HG03571 (cell line): ENCODE data around the gene SAFB2.

Experiments used
- ATAC-seq: cut with Tn5 transposase; IDR thresholded peaks from one replicate; pipeline ENCODE4 v1.9.1; 2021; ENCODE audit not compliant: unreplicated experiment

SAFB2 gene

DNA sequence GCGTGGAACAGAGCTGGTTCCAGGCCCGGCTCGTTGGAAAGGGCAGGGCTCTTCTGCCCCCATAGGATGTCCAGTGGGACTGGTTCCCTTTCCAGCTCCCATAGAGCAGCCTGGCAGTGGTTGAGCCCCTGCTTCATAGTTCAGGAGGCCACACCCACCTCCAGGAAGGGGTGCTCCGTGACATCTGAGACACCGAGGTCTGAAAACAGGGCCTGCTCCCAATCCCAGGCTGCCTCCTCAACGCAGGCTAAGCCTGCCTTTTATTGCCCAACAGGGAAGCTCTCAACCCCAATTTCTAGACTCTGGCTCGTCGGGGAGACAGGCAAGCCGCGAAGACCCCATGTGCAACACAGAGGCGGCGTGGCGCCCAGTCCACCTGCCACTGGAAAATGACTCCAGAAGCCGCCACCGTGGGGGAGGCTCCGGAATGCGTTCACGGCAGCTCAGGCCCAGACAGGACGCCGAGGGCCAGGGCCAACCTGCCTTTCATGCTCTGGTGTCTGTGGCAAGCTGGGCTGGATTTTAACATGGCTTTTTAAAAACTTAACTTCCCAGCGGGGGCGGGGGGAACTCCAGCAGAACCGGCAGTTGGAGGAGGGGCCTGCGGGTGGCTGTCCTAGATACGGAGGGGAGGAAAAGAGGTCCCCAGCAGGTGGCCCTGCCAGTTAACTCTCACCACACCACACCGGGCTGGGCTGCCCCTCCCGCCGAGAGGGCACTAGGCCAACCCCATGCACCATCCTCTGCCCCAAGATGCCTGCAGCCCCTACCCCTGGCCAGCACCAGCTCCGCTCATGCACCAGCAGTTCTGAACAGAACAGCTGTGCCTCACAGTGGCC is 36.9 kb downstream of the SAFB2 start:
- ATAC-seq = no peak

DNA sequence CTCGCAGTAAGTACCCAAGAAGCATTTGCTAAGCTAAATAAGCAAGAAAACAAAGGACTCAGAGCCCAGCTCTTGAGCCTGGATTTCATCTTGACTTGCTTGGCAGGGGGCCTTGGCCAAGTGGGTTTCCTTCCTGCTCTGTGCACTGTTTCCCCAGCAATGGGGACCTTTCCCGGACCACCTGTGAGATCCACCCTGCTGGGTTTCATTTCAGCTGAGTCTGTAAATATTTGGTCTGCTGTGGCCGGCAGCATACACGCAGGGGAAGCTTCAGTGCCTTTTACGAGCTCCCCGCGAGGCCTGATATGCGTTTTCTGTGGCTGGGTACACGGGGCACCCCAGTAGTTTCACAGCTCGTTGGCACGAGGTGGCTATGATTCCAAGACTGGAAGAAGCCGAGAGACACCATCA is 42.4 kb downstream of the SAFB2 start:
- ATAC-seq = no peak

DNA sequence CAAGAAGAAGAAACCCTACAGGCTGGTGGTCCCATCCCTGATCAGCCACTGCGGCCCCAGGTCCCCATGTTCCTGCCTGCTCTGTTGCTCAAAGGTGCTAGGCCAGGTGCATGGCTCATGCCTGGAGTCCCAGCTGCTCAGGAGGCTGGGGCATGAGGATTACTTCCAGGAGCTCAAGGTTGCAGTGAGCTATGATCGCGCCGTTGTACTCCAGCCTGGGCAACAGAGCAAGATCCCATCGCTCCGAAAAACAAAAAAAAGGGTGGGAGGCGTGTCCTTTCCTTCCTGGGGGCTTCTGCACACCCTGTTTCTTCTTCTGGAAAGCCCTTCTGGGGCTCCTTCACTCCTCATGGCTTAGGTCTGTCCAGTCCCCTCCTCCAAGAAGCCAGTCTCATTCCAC is 42.9 kb downstream of the SAFB2 start:
- ATAC-seq = no peak

DNA sequence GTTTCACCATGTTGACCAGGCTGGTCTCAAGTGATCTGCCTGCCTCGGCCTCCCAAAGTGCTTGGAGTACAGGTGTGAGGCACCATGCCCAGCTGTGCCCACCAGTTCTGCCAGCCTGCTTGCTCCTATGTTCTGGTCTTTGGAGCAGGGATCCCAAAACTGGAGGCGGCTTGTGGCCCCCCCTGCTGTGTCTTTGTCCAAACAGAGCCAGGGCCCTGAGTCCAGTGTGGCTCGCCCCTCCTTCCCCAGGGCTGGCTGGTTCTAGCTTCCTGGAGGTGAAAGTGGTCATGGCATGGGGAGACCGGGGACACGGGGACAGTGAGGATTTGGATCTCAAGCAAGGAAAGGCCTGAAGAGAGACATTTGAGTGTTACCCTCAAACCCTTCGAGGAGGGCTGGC is 43.3 kb downstream of the SAFB2 start:
- ATAC-seq = no peak

DNA sequence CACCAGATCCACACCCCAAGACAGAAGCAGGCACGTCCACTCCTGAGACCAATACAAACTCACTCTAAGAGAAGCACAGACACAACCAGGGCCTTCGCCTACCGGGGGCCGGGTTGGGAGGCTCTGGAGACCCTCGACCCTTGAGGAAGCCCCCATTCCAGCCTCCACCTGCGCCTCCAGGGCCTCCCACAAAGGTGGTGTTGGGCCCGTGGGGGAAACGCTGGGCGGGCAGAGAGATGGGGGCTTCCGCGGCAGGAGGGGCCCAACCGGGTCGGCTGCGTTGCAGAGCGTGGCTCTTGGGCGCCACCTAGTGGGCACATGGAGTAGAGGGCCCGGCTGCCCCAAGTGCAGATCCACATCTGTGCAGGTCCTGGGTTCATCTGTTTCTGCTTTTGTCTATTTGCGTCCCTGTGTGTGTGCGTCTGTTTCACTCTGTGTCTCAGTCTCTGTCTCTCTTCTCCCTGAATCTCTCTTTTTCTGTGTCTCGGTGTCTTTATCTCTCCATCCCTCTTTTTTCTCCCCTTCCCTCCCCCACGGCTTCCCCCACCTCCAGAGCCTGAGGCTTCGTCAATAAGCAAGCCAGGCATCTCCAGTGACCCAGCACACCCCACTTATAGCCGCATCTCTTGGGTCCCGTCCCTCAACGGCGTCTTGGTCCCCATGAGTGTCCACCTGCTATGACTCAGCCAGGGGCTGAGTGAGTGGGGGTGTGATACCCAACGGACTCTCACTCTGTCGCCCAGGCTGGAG is 44.3 kb downstream of the SAFB2 start:
- ATAC-seq = no peak

DNA sequence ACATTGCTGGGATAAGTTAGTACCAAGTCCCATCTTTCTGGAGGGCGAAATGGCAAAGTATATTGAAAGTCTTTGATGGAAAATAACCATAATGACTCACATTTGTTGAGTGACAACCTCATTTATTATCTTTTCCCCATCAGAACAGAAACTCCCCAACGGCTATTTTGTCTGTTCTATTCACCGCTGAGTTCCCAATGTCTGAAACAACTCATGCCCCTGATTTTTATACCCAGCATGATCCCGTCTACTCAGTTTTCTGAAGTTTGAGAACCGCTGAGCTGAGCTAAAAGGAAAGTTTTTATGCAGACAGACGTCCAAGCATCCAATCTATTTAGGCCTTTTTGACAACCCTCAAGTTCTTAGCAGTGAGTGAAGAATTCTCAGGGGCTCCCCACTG is 47.0 kb downstream of the SAFB2 start:
- ATAC-seq = no peak

DNA sequence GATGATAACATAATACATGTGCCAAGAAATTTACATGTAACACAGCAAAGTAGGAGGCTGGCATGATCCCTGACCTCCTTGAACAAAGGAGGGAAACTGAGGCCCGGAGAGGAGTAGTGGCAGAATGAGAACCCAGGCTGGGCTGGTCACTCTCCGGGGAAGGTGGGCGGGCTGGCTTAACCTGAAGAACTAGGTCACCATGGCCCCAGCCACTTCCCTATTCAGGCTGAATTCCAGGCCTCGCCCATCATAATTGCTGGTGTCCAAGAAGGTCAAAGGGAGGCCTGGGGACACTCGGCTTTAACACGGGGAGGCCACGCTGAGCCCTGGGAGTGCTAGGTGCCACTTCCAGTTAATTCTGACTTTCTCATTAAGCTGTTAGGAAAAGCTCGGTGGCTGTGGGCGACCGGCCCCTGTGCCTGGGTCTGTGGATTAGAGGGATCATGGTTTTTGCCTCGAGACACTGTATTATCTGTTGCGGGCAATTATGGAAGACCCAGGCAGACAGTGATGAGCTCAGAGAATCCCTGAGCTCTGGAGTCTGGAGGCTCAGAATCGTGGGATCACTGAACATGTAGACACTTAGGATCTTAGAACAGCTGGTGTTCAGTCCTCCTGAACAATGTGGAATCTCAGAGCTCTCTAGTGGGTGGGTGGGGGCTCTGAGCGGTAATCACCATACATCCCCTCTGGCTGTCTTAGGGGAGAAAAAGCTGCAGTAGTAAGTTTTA is 49.9 kb downstream of the SAFB2 start:
- ATAC-seq = no peak

DNA sequence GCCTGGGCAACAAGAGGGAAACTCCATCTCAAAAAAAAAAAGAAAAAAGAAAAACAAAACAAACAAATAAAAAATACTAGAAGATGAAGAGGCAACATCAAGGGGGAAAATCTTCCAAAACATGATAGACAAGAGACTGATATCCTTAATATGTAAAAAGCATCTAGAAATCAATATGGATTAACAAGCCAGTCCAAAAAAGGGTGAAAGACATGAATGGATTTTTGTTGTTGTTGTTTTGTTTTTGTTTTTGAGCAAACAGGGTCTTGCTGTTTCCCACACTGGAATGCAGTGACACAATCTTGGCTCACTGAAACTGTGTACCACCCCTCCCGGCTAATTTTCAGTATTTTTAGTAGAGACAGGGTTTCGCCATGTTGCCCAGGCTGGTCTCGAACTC is 50.8 kb downstream of the SAFB2 start:
- ATAC-seq = no peak

DNA sequence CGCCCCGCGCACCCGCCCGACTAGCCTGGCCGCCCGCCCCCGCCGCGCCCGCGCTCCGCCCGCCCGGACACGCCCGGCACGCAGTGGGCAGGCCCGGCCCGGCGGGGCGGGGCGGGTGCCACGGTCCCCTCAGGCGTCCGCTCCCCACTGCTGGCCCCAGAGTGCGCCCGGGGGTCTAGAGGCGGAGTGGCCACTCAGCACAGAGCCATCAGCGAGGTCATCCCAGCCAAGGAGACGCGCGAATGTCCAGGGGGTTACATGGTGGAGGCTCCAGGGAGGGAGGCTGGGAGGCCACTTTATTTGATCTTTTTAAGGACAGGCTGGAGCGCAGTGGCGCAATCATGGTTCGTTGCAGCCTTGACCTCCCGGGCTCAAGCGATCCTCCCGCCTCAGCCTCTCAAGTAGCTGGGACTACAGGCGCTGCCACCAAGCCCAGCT is 54.6 kb downstream of the SAFB2 start:
- ATAC-seq = no peak

DNA sequence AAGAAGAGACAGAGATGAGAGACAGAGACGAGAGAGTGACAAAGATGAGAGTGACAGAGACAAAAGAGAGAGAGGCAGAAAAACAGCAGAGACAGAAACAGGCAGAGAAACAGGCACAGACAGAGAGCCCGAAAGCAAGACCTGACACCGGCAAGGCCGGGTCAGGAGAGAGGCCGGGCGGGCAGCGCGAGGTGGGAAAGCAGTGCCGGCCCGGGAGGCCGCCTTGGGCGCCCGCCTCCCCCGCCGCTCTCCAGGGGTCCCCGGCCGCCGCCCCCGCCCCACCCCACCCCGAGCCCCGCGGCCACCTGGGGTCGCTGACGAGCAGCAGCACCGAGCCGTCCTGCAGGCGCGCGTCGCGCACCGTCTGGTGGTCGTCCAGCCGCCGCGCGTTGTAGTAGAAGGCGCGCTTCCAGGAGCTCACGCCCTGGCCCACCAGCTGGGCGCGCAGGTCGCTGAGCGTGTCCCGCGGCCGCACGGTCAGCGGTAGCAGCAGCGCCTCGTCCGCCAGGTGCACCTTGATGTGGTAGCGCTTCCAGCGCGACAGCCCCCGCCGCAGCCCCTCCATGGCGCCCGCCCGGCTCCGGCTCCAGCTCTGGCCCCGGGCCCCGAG is 55.1 kb downstream of the SAFB2 start, which contains the start of gene TINCR:
TSS of gene TINCR (minus strand) at position 594 of the 610 bp plus-strand sequence.
- ATAC-seq = no peak

DNA sequence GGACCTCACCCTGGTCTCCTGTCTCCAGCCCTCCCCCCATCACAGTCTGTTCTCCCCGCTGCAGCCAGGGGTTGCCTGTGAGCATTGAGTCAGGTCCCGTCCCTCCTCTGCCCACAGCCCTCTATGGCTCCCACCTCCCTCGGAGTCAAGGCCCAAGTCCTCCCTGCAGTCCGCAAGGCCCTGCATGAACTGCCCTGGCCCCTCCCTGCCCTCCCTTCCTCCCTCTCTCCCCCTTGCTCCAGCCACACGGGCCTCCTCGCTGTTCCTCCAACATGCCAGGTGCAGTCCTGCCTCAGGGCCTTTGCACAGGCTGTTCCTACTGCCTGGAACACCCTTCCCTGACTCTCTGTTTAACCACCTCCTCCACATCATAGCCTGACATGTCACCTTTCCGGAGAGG is 57.6 kb downstream of the SAFB2 start:
- ATAC-seq = no peak

DNA sequence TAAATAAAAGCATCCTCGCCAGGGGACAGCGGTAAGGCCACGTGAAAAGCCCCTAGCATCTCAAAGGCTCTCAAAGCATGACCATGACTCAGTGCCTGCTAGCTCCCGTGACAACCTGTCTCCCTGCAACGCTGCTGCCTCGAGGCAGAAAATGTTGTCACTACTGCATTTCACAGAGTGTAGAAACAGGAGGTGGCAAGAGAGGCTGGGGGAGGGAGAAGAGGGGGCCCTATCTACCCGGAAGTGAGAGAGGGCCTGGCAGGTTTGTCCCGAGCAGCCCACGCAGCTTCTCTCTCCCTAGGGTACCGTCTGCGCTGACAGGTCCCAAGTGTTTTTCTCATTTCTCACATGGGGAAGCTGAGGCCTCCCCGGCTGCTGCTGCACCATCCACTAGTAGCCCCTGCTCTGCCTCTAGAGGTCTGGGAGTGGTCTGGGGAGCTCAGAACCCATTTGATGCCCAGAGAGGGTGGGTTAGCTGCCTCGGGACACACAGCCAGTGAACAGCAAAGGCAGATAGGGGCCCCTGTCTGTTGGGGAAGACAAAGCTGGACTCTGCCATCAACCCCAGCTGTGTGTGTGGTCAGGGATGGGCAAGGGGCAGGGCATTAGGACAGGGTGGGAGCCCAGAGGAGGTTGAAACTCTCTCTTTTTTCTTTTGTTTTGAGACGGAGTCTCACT is 58.5 kb downstream of the SAFB2 start:
- ATAC-seq = no peak

DNA sequence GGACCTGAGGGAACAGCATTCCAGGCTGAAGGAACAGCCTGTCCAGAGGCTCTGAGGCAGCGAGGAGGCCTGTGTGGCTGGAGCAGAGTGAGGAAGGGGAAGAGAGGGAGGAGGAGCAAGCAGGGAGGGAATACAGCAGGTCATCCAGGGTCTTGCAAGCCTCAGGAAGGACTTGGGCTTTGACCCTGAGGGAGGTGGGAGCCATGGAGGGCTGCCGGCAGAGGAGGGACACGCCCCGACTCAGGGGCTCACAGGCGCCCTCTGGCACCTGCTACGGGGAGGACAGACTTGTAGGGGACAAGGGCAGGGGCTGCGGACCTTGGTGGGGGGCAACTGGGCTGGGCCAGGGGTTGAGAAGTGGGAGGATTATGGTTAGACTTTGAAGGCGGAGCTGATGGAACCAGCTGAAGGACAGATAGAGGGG is 59.6 kb downstream of the SAFB2 start:
- ATAC-seq = no peak

DNA sequence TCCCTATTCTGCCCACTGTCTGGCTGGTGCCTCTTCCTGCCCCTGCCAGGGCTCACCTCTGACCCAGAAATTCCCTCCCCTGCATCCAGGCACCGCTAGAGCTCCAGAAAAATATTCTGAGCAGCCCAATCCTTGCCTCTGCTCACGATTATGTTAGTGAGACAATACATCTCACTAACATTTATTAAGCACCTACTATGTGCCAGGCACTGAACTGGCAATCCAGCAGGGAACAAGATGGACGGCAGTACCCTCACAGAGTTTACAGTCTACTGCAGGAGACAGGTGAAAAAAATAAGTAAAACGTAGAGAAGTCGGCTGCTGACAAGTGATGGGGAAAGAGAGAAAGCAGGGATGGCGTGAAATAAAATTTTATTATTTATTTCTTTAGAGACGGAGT is 60.3 kb downstream of the SAFB2 start:
- no peak for ATAC-seq

DNA sequence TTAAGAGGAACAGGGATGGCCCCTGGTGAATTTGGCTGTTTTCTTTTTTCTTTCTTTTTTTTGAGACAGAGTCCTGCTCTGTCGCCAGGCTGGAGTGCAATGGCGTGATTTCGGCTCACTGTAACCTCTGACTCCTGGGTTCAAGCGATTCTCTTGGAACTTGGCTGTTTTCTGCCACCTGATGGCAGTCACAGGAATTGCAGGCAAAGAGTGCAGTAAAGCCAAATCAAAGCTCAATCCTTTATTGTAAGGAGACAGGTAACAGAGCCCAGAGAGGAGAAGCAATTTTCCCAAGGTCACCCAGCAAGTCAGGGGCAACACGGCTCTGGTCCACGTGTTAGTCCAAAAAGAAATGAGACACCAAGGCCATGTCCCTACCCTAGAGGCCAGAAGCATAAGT is 61.0 kb downstream of the SAFB2 start:
- no peak for ATAC-seq

DNA sequence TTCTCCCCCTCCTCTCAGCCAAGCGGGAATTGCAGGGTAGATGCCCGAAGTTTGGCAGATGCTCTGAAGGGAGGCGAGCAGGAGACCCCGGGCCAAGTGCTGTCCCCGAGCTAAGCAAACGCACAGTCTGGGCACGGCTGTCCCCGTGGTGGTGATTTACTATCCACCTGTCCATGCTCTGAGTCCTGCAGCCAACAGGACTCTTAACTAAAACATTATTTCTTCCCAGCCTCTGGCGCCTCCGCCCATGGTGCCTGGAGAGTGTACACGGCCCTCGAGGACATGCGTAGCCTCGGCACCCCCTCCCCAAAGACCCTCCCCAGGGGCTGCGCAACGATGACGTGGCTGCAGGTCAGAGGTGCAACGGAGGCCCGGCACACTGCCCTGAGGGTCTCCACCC is 62.4 kb downstream of the SAFB2 start:
- no peak for ATAC-seq

DNA sequence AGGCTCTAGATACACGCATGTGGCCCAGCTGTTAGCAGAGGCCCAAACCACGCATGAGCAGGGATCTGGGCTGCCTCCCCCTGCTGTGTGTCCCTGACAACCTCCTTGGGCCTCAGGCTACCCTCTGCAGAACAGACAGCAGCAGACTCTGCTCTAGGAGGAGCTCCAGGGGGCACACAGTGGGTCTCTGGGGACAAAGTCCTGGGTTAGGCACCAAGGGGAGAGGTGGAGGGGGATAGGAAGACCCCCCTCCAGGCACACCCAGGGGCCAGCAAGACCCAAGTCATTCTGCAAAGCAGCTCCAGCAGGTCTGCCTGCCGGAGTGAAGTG is 62.8 kb downstream of the SAFB2 start:
- ATAC-seq = no peak

DNA sequence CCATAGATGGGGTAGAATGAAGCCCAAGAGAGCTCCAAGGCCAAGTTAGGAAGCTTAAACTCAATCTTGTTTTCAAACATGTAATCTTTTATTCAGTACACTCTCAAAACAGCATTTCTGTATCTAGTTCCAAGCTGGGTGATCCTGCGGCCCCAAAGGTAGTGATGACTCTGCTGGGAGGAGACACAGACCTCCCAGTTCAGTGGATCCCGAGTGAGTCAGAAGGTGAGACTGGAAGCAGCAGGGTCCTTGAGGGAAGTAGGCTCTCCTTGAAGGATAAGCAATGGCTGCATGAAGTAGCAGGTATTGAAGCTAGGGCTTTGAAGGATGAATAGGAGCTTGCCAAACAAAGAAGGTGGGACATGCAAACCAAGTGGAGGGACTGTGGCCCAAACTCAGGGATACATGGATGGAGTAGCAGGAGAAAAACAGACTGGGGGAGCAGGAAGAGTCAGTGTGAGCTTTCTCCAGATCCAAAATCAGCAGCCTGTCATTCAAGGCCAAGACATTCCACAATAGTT is 64.4 kb downstream of the SAFB2 start:
- ATAC-seq = no peak

DNA sequence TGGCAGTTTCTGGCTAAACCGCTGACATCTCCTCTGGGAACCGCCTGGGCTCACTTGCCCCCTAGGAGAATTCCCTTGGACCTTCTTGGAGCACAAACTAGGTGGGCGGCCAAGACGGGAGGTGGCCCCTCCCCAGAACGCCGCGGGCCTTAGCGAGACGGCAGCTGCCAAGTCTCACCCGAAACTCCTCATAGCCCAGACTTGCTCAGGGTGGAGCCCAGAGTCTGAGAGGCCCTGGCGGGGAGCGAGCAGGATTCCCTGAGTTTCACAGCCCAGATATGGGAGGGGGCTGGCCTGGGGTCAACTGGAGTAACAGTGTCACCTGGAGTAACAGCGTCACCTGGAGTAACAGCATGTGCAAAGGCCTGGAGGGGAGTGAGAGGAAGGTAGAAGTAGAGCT is 64.9 kb downstream of the SAFB2 start:
- ATAC-seq = no peak

DNA sequence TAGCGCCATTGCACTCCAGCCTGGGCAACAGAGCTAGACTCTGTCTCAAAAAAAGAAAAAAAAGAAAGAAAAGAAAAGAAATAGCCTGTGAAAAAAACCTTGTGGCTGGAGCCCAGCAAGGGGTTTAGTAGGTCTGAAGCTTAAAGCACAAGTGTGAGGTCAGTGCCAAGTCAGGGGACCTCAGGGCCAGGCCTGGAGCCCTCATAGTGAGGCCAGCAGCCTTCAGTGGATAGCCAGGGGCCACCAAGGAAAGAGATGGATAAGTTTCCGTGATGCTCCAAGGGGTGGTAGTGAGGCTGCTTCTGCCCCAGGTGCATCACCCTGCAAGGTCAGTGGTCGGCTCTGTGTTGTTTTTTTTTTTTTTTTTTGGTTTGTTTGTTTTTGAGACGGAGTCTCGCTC is 67.7 kb downstream of the SAFB2 start:
- ATAC-seq = no peak

DNA sequence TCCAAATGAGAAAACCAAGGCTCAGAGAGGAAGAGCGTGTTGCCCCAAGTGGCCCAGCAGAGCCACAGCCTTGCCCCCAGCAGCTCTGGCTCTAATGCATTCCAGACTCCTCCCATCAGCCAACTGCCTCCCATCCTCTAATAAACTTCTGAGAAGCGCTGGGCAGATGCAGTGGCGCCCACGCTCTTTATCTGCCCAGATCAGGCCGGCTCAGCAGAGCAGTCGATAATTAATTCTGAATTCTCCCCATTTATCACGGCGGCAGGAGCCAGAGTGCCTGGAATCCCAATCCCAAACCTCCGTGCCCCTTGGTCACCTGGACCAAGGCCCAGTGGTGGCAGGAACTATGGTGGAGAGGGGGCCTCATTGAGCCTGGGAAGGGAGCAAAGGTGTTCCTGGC is 68.7 kb downstream of the SAFB2 start:
- no peak for ATAC-seq
